HL-60/S4 treated with phorbol 12-myristate 13-acetate at 8.2 ng/mL for 4 days and 3 days (cell line): ENCODE results near the gene COL4A2.

Experiments used
- in situ Hi-C: fragments of 300-500 bp; cut with MboI; formaldehyde crosslinking; loops from 2 replicates; pipeline ENCODE4 v1.15.0; 2022; ENCODE audit warnings: low sequenced_read_pairs

Gene COL4A2

DNA sequence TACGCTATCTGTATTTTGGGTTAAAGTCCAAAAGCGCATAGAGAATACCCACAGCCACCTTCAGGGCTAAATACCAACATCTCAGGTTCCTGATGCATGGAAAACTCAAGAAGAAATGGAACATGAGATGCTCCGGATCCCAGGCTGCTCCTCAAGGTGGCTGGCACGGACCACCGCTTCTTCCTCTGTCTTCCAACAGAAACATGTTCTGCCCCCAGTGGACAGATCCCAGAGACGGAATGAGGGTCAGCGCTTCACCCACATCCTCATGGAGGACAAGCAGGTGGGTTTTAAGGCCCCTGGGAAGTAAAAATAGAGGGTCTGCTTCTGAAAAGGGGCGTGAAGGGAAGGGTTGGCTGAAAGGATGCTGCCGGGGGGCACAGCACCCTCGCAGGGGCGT, 17.4 kb upstream of the COL4A2 start:
- in situ Hi-C loops: no loop called here

GRCh38 chr13:110290153-110290552, 16.9 kb upstream of the COL4A2 start:
- in situ Hi-C loops: no loop called here

GRCh38 chr13:110290826-110291225, 16.3 kb upstream of the COL4A2 start:
- in situ Hi-C loops: no loop called here

DNA sequence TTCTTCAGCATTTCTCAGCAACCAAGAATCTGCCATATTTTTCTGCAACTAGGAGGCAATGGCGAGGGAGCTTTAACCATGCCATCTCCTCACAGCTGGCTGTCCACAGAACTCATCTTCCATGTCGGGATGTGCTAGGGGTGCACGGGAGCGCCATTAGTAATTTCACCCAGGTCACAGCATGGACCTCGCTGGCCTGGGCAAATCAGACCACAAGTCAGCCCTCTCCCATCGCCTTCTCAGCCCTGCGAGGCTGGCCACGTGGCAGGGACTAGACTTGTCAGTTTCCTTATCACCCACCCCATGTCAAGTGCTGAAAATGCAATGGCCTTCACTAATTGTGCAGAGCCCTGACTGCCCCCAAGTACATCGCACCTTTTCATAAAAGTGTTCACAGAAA, 15.8 kb upstream of the COL4A2 start:
- in situ Hi-C loops: no loop called here

- in situ Hi-C loops: no loop called here
Observed at GRCh38 chr13:110293037-110293436, 14.0 kb upstream of the COL4A2 start.

DNA sequence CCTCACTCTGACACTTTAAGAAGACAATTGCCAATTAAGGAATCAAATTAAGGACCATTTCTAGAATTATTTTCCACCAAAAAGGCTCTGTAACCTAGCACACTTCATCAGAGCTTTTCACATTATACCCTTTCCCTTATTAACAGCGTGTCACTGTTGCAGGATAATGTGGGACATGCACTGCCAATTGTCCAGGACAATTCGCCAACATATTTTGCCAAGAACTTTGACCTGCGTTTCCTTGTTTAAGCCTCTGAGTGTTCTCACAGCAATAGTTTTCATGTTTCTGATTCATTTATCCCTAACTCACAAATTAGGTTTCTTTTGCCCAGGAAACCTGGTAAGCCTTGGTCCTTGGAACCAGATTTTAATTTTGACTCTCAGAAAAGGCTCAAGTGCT, 13.4 kb upstream of the COL4A2 start:
- in situ Hi-C loops: no loop called here

DNA sequence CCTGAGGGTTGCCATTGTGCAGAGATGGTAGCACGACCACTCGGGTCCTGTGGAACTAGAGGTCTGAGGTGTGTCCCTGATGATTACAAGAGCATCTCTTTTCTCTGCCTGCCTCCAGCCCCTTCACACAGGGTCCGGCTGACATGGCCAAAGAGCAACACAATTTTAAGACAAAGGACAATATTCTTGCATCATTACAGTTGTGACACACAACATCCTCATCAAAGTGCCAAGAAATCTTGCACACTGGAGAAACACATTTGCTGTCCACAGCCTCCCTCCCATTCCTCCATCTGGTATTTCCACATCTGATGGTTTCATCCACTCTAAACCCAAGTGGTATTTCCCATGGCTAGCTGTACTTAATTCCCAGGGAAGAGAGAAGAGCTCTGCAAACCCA, 12.9 kb upstream of the COL4A2 start:
- in situ Hi-C loops: no loop called here

GRCh38 chr13:110294622-110295021, 12.5 kb upstream of the COL4A2 start:
- in situ Hi-C loops: no loop called here

DNA sequence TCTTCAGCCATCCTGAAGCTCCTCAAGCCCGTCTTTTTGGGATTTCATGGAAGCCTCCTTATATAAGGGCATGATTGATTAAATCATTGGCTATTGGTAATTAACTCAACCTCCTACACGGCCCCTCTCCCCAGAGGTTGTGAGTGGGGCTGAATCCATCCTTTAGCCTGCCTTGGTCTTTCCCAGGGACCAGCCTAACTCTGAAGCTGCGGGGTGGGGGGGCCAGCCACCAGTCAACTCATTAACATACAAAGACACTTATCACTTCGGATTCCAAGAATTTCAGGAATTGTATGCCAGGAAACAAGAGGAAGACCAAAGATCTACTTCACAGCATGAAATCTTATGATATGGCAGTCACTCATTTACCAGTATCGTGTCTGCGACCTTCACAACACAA, 10.1 kb upstream of the COL4A2 start:
- in situ Hi-C loops: no loop called here

DNA sequence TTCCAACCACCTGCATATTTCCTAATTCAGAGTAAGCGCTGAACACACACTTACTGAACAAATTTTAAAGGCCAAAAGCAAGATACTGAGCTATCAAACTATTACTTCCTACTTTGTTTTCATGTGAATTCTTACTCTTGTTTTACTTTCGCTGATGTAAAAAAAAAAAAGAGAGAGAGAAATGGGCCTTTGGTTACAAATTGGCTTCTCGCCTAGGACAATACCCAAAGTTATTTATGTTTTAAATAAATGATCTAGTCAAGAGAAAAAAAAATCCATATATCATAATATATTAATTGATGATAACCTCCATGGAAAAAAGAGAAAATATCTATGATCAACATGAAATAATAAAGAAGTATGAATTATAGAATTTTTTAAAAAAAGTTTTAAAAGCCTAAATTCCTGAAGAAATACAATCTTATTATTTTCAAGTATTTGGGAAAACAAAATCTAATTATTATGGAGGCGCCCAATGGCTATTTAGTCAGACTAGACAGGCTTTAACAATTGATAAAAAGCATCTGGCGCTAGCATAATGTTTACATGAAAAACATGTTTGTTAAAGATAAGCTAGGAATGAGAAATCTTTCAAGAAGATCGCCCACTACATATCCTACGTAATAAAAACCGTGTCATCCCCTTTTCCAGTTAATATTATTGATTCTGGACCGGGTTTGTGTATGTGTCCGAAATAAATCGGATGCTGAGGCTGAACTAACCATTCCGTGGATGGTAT, 9.1 kb upstream of the COL4A2 start:
- in situ Hi-C loops: no loop called here

- in situ Hi-C loops: no loop called here
Observed at GRCh38 chr13:110298505-110299282, 8.4 kb upstream of the COL4A2 start.

DNA sequence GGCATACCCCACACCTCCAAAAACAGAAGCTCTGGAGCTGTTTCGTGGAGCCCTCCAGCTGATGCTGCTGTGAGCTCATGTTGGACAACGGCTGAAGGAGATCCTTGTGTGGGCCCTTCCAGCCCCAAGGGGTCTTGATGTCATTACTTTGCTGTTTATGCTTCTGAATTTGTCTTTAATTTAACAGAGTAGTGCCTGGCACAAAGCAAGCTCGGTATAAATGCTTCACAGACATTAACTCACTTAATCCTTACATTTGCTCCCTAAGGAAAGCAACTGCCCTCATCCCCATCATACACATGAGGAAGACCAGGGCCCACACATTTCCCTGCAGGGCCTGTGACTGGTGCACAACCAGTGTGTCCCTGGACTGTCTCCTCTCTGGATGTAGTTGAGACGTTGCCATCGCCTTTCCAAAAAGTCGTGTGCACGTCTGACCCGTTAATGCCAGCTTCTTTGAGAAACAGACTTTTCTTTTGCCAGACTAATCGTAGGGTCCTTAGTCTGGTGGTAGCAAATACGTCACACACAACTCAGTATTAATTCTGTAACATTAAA, 7.7 kb upstream of the COL4A2 start:
- in situ Hi-C loops: no loop called here

DNA sequence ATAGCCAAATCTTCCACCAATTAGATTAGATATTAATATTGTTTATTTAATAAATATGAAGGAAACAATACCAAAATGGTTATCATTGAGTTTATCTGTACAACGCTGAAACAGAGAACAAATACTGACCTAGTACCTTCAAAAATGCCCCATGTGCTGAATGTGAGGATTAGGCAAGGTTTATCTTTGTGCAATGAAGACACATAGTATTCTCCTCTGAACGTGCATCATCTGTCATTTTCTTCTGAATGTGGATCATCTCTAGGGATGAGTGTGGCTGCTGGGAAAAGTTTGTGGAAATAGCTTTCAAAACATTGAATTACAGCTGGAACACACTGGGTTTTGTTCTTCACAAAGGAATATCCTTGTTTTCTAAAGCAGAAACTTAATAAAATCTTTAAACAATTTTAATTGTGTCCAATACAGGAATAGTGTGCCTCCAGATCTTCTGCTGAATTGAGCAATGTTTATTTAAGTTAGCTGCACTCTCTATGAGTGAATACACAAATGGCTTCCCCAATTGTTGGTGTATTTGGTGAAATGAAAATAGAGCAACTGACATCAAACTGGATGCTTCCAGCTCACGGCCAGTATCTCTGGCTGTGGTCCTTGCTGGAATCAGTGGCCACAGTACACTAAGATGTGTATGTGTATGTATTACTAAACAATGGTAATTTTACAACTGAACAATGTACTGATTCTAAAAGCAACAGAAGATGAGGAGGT, 6.8 kb upstream of the COL4A2 start:
- in situ Hi-C loops: no loop called here

DNA sequence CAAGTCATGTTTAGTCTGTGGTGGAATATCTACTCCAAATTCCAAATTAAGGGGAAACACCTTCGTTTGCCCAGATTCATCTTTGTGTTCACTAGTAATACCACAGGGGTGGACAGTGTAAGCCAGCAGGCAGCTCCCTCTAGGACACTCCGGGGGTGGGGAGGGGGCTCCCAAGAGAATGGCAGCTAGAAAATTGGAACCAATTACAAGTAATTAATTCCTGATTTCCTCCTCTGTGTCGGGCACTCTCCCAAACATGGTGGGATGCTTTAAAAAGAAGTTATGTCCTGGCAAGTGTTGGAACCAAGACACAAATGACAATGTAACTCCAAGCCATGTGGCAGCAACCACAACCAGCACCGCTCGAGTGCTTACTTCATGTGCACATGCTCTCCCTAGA, 6.0 kb upstream of the COL4A2 start:
- in situ Hi-C loops: no loop called here

- in situ Hi-C loops: no loop called here
Observed at GRCh38 chr13:110301606-110302553, 5.2 kb upstream of the COL4A2 start.

GRCh38 chr13:110302997-110303396, 4.1 kb upstream of the COL4A2 start:
- in situ Hi-C loops: no loop called here

GRCh38 chr13:110303644-110304043, 3.4 kb upstream of the COL4A2 start:
- in situ Hi-C loops: no loop called here

DNA sequence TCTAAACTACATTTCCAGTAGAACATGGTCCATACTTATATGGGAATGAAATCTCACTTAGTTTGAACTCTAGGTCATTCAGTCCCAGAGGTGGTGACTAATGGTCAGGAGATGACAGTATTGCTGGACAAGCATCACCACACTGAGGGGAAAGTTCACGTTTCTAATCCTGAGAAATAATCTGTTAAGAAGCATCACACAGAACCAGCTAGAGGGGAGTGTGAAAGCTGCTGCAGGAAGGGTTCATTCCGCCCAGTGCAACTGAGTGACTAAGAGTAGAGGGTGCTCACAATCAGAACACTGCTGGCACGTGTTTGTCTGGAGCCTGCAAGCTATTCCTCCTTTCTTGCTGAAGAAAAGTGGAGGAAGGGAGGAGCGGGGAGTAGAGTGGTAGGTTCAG, 2.8 kb upstream of the COL4A2 start:
- in situ Hi-C loops: no loop called here

GRCh38 chr13:110305001-110305400, 2.1 kb upstream of the COL4A2 start:
- in situ Hi-C loops: no loop called here

- in situ Hi-C loops: no loop called here
Observed at GRCh38 chr13:110305544-110305943, 1.5 kb upstream of the COL4A2 start.
